Measurements from ENCODE around the gene PTPN1. TPM values are rescaled to one million over a fixed set of nuclear protein-coding genes. Genes with fewer than 3 reads are reported as not detected.

The PTPN1 gene
- total and polyA plus RNA-seq, 2 of the 13 experiments (the other 11 are each of a cell fraction or from before 2014, with no cell fraction given): 17.7 to 37.2 TPM

GRCh38 chr20:50478162-50478990 is 31.8 kb upstream of the PTPN1 start (continued):
- TF ChIP-seq AHDC1 (CRISPR knock-in tag; IDR thresholded peaks at IDR 0.05; ENCODE audit: borderline replicate concordance): no peak
- TF ChIP-seq HNF1B (CRISPR knock-in tag; IDR thresholded peaks at IDR 0.05): peak; percentile 75; the same call in 1 of the 2 replicates
- TF ChIP-seq POGK (CRISPR knock-in tag; conservative IDR thresholded peaks at IDR 0.05): peak; percentile 73; the same call in 1 of the 2 replicates
- no peak for TF ChIP-seq TFAP4 (IDR thresholded peaks at IDR 0.05; ENCODE audit: borderline replicate concordance, low read depth)
- TF ChIP-seq GPBP1L1 (CRISPR knock-in tag; IDR thresholded peaks at IDR 0.05): no peak
- peak; percentile 70 for TF ChIP-seq ZNF574 (CRISPR knock-in tag; IDR thresholded peaks at IDR 0.05)
- TF ChIP-seq ZBTB46 (CRISPR knock-in tag; IDR thresholded peaks at IDR 0.05; ENCODE audit: borderline replicate concordance): no peak
